ENCODE results near the gene FGGY.
"Not testable (repeated sequence)": the region's sequence is repeated elsewhere in the genome, so short reads cannot be mapped to it uniquely, and the experiment has no call there.

Gene FGGY

DNA sequence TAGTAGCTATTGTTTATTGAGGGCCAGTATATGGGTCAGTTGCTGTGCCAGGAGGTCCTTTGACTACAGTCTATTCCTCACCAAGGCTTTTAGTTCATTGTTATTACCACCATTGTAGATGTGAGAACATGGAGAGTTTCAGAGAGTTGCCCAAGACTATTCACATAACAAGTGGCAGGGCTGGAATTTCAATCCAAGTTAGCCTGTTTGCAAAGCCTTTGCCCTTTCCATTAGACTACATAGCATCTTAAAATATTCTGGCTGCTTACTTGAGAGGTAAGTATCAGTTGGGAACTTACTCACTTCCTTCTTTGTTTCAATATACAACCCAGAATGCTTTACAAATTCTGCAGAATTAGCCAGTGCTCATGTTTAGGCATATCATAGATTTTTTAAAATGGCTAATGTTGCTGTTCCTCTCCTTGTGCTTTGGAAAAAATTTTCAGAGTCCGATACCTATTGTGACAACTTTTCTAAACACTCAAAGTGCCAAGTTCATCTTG, 141.2 kb downstream of the FGGY start:
- FAIRE-seq (no peak), DNase-seq (ENCODE audit: low spot score) (no peak)

GRCh38 chr1:59442492-59442891, 145.6 kb downstream of the FGGY start:
- DNase-seq (ENCODE audit: low spot score) = no peak
- FAIRE-seq = no peak

DNA sequence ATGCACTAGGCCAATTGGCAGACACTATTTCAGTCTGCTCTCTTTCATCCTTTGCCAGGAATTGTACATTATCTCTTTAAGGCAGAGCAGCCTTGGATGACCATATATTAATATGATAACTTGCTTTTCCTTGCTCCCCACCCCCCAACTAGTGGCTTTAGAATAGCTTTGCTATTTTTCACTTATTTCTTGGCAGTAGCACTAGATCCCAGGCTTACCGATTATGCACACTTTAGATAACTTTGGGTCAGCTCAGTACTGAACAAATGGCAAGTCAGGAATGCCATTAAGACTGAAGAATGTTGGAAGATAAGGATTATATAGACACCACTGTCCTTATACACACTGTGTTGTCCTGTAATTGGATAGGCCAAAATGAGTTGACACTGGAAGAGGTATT, 146.4 kb downstream of the FGGY start:
- FAIRE-seq (no peak), DNase-seq (ENCODE audit: low spot score) (no peak)

- FAIRE-seq (no peak), DNase-seq (ENCODE audit: low spot score) (no peak)
These were observed 147.6 kb downstream of the FGGY start for GRCh38 chr1:59444520-59444919.

- FAIRE-seq = no peak
These were observed 148.1 kb downstream of the FGGY start for GRCh38 chr1:59445040-59445439.

DNA sequence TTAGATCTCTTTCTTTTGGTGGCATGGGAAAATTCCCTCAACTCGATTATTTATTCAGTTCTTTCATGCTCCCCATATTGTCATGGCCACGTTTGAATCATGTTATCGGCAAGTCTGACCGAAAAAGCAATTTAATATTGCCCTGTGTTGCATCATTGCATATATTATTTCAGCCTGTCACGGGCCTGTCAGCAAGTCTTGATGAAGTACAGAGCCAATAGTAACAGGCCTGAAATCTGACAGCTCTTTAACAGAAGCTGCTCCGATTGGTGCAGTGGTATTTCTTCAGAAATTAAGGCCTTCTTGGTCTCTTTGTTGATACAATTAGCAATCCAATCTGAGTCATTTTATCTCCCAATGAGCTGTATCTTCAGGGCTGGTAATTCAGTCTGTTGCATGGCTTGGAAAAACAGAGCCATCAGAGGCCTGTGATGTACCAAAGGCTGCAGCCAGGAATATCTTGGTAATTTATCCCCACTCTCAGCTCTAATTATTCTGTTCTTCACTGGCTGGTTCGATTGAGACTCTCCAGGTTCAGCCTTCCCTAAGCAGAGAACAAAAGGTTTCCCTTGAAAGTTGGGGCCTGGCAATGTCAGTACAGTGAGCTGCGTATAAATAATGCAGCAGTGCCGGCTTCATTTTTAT, 149.5 kb downstream of the FGGY start:
- FAIRE-seq = no peak

More at GRCh38 chr1:59445040-59445439, 148.1 kb downstream of the FGGY start:
- DNase-seq (ENCODE audit: low spot score) = peak; percentile 35

GRCh38 chr1:59452026-59452425, 155.1 kb downstream of the FGGY start:
- FAIRE-seq (no peak), DNase-seq (ENCODE audit: low spot score) (no peak)

More for the DNA sequence above, 149.5 kb downstream of the FGGY start:
- no peak for DNase-seq (ENCODE audit: low spot score)

- DNase-seq (ENCODE audit: low spot score) (no peak), FAIRE-seq (no peak)
These were observed 155.7 kb downstream of the FGGY start for GRCh38 chr1:59452559-59452958.

- FAIRE-seq (no peak), DNase-seq (ENCODE audit: low spot score) (no peak)
These were observed 156.5 kb downstream of the FGGY start for GRCh38 chr1:59453297-59453968.

- no peak for FAIRE-seq
These were observed 158.3 kb downstream of the FGGY start for GRCh38 chr1:59455206-59455605.

DNA sequence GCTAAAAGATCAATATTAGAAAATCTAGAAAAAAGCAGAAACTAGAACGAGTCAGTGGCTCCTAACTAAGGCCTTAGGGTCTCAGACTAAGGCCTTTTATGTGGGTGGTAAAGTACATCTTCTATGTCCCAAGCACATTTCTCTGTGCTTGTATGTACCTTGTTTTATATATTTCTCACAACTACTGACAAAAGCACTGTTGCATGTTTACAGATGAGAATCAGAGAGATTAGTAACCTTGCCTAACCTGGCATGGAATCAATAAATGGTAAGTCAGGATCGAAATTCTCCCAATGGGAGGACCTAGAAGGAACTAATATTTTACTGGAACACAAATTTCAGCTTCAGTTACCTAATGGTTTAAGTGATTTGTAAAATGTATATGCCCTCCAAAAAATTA, 160.9 kb downstream of the FGGY start:
- no peak for FAIRE-seq
- DNase-seq (ENCODE audit: low spot score) = no peak

More at GRCh38 chr1:59455206-59455605, 158.3 kb downstream of the FGGY start:
- no peak for DNase-seq (ENCODE audit: low spot score)

DNA sequence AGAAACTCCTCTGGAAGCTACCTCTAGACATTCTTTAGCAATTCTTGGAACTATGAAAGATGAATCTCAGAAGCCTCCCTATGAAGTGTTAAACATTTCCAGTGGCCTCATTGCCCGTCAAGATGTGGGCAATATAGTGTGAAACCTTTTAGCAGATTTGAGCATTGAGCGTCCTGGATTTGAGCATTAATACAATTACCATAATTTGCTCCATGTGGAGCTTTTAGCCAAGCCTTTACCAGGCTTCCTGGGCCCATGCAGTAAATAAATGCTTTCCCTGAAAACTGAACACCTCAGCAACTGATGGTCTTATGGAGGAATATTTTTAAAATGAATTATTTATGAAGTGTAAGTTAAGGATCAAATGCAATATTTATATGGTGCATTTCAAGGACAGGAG, 162.0 kb downstream of the FGGY start:
- DNase-seq (ENCODE audit: low spot score) = no peak
- no peak for FAIRE-seq

DNA sequence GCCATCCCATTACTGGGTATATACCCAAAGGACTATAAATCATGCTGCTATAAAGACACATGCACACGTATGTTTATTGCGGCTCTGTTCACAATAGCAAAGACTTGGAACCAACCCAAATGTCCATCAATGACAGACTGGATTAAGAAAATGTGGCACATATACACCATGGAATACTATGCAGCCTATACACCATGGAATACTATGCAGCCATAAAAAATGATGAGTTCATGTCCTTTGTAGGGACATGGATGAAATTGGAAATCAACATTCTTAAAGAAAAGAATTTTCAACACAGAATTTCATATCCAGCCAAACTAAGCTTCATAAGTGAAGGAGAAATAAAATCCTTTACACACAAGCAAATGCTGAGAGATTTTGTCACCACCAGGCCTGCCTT, 166.0 kb downstream of the FGGY start:
- not testable (repeated sequence) for FAIRE-seq; DNase-seq (ENCODE audit: low spot score)

DNA sequence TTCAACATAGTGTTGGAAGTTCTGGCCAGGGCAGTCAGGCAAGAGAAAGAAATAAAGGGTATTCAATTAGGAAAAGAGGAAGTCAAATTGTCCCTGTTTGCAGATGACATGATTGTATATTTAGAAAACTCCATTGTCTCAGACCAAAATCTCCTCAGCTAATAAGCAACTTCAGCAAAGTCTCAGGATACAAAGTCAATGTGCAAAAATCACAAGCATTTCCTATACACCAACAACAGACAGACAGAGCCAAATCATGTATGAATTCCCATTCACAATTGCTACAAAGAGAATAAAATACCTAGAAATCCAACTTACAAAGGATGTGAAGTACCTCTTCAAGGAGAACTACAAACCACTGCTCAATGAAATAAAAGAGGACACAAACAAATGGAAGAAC, 168.6 kb downstream of the FGGY start:
- FAIRE-seq; DNase-seq (ENCODE audit: low spot score): not testable (repeated sequence)

GRCh38 chr1:59468828-59469428, 172.0 kb downstream of the FGGY start:
- no peak for FAIRE-seq
- no peak for DNase-seq (ENCODE audit: low spot score)

DNA sequence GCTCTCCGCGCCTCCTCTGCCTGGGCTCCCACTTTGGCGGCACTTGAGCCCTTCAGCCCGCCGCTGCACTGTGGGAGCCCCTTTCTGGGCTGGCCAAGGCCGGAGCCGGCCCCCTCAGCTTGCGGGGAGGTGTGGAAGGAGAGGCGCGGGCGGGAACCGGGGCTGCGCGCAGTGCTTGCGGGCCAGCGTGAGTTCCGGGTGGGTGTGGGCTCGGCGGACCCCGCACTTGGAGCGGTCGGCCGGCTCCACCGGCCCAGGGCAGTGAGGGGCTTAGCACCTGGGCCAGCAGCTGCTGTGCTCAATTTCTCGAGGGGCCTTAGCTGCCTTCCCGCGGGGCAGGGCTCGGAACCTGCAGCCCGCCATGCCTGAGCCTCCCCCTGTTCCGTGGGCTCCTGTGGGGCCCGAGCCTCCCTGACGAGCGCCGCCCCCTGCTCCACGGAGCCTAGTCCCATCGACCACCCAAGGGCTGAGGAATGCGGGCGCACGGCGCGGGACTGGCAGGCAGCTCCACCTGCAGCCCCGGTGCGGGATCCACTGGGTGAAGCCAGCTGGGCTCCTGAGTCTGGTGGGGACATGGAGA, 175.2 kb downstream of the FGGY start:
- not testable (repeated sequence) for FAIRE-seq

DNA sequence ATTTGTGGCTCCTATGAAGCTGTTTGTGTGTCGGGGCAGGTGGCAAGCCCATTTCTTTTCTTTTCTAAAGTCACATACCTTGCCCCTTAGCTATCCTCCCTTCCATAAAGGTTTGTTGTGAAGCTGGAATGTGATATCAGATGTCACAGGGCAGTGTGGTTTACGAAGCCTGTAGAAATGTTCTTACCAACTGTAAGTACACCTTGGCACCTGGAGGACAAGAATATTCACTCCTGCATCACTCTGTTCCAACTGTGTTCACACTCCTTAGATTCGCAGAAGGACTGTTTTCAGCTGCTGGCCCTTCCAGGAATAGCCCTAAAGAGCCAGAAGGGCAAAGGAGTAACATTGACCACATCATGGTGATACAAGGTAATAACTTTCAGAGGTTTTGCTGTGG, 176.9 kb downstream of the FGGY start:
- no peak for DNase-seq (ENCODE audit: low spot score)
- no peak for FAIRE-seq

More for the DNA sequence above, 175.2 kb downstream of the FGGY start:
- not testable (repeated sequence) for DNase-seq (ENCODE audit: low spot score)

GRCh38 chr1:59474496-59474895, 177.6 kb downstream of the FGGY start:
- no peak for DNase-seq (ENCODE audit: low spot score)
- FAIRE-seq = no peak

GRCh38 chr1:59475737-59476136, 178.8 kb downstream of the FGGY start:
- FAIRE-seq (no peak), DNase-seq (ENCODE audit: low spot score) (no peak)

DNA sequence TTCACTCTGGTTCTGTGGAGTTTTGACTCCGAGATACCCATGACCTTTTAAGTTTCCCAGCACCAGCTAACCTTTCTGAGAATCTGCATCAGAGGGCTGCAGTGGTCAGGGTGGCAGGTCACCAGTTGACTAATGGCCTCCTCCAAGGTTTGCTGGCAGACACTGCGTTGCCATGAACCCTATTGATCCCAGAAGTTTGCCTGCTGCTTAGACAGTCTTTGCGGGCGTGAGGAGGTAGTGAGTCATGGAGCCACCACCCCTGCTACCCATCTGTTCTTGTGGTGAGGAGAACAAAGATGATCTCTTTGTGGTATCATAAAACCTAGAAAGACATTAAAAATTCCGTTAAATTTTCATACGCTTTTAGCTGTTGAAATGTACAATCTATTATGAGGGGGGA, 180.4 kb downstream of the FGGY start:
- FAIRE-seq (peak; percentile 88), DNase-seq (ENCODE audit: low spot score) (peak; percentile 86)

DNA sequence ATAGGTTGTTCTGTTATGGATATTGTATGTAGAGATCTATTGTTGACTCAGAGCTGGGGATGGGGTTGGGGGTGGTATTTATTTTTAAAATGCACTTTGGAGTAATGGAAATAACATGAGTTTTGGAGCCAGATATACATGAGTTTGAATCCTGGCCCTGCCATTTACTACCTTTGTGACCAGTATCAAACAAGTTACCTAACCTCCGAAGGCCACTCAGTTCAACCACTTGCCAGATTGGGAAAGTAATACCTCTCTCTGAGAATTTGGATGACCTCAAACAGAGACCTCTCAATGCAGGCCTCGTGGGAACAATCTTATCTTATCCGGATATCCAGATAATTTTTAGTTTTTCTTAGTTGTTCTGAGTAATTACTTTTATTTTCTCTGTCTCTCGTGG, 181.0 kb downstream of the FGGY start:
- FAIRE-seq (no peak), DNase-seq (ENCODE audit: low spot score) (no peak)

- DNase-seq (ENCODE audit: low spot score) = no peak
- FAIRE-seq = no peak
These were observed 181.9 kb downstream of the FGGY start for GRCh38 chr1:59478822-59479221.
